Body of pancreas (tissue), 4 donors: ENCODE results near the gene RAPGEF1.

Experiments
- POLR2A ChIP-seq, 3 donors: fragments of 450-650 bp; IDR thresholded peaks; one replicate each; pipeline ENCODE4 v1.6.1; 2016; ENCODE audit warnings: antibody characterized with exemption in 3 of 3, mild to moderate bottlenecking in 2 of 3
- TF ChIP-seq, protein P1 (sequence below), 7 experiments: fragments of 450-650 bp in 4 of 7; fragments of 200-600 bp in 3 of 7; sonication (generic) in 3 of 7; IDR thresholded peaks; one replicate each; pipeline ENCODE4 v1.5.1; 2016 to 2019; ENCODE audit warnings: antibody characterized with exemption in 7 of 7

GRCh38 chr9:131672451-131672850 is 67.4 kb downstream of the RAPGEF1 start:
- TF ChIP-seq, protein P1, sequence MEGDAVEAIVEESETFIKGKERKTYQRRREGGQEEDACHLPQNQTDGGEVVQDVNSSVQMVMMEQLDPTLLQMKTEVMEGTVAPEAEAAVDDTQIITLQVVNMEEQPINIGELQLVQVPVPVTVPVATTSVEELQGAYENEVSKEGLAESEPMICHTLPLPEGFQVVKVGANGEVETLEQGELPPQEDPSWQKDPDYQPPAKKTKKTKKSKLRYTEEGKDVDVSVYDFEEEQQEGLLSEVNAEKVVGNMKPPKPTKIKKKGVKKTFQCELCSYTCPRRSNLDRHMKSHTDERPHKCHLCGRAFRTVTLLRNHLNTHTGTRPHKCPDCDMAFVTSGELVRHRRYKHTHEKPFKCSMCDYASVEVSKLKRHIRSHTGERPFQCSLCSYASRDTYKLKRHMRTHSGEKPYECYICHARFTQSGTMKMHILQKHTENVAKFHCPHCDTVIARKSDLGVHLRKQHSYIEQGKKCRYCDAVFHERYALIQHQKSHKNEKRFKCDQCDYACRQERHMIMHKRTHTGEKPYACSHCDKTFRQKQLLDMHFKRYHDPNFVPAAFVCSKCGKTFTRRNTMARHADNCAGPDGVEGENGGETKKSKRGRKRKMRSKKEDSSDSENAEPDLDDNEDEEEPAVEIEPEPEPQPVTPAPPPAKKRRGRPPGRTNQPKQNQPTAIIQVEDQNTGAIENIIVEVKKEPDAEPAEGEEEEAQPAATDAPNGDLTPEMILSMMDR (IDR thresholded peaks at IDR 0.05) = no peak
- no peak for TF ChIP-seq POLR2A (IDR thresholded peaks at IDR 0.05)
